ENCODE data around the gene PLCB1.

GRCh38 chr20:8744228-8744844 lies 612.3 kb downstream of the PLCB1 start:
- TF ChIP-seq ATF2 (IDR thresholded peaks at IDR 0.05; ENCODE audit: low read length): no peak
- TF ChIP-seq CTCF (IDR thresholded peaks at IDR 0.05 in 2 of 3, conservative IDR thresholded peaks at IDR 0.05 in 1 of 3; ENCODE audit: control insufficient read depth in 2 of 3, extremely low read depth in 1 of 3, insufficient read depth in 1 of 3, low read depth in 3 of 3, low read length in 3 of 3): no peak
- no peak for TF ChIP-seq POLR2AphosphoS5 (IDR thresholded peaks at IDR 0.05; ENCODE audit: low read length)
- TF ChIP-seq POLR2AphosphoS2 (IDR thresholded peaks at IDR 0.05; ENCODE audit: low read depth, low read length): no peak
- TF ChIP-seq RAD51 (IDR thresholded peaks at IDR 0.05): no peak
- TF ChIP-seq REST (IDR thresholded peaks at IDR 0.05; ENCODE audit: low read depth, low read length): no peak
- TF ChIP-seq SMC3 (IDR thresholded peaks at IDR 0.05; ENCODE audit: borderline replicate concordance, low read length): no peak
